GM06990 (cell line): ENCODE measurements around the gene MS4A10.

ENCODE experiments used
- DNase-seq: peaks from one replicate; pipeline ENCODE4 v3.0.0-alpha.2; 2011; ENCODE audit not compliant: insufficient read length; ENCODE audit errors: extremely low read depth
- H3K27me3 ChIP-seq: replicated peaks from 2 replicates; pipeline ENCODE4 v1.6.0; 2011; ENCODE audit warnings: low read length; ENCODE audit not compliant: control insufficient read depth, insufficient read depth
- H3K36me3 ChIP-seq: 2 replicates; pipeline ENCODE4 v1.5.1; 2011; ENCODE audit warnings: low read length; ENCODE audit not compliant: control insufficient read depth, insufficient read depth
- H3K4me3 ChIP-seq: replicated peaks from 2 replicates; pipeline ENCODE4 v1.5.1; 2011; ENCODE audit warnings: low read depth, mild to moderate bottlenecking, control low read depth, low read length
- CTCF ChIP-seq: IDR thresholded peaks from 2 replicates; pipeline ENCODE4 v1.5.1; 2011; ENCODE audit warnings: low read length, control low read depth, mild to moderate bottlenecking, inconsistent platforms; ENCODE audit not compliant: insufficient read depth, poor library complexity, severe bottlenecking

MS4A10 gene

GRCh38 chr11:60769273-60769672 is 15.9 kb upstream of the MS4A10 start:
- Histone ChIP-seq H3K36me3 (no peaks in the 10 kb centered on the region), H3K4me3 (no peak overlapping the region), H3K27me3 (no peaks in the 10 kb centered on the region)
- DNase-seq: no peak
- TF ChIP-seq CTCF: no peak

GRCh38 chr11:60769811-60770210 is 15.3 kb upstream of the MS4A10 start:
- no peak for DNase-seq
- Histone ChIP-seq H3K27me3 (no peaks in the 10 kb centered on the region), H3K4me3 (no peak overlapping the region), H3K36me3 (no peaks in the 10 kb centered on the region)
- TF ChIP-seq CTCF: no peak

- TF ChIP-seq CTCF: no peak
- no peak overlapping the region for H3K4me3 ChIP-seq
- H3K27me3 ChIP-seq: no peaks in the 10 kb centered on the region
- DNase-seq: no peak
- no peaks in the 10 kb centered on the region for H3K36me3 ChIP-seq
Observed at GRCh38 chr11:60771146-60771545, 14.0 kb upstream of the MS4A10 start.

- no peak for DNase-seq
- no peak for TF ChIP-seq CTCF
- H3K36me3 ChIP-seq: no peaks in the 10 kb centered on the region
- H3K4me3 ChIP-seq: no peak overlapping the region
- no peaks in the 10 kb centered on the region for H3K27me3 ChIP-seq
Observed at GRCh38 chr11:60771879-60772525, 13.1 kb upstream of the MS4A10 start.

- TF ChIP-seq CTCF: no peak
- Histone ChIP-seq H3K36me3 (no peaks in the 10 kb centered on the region), H3K4me3 (no peak overlapping the region), H3K27me3 (no peaks in the 10 kb centered on the region)
- no peak for DNase-seq
Observed at GRCh38 chr11:60772666-60773065, 12.5 kb upstream of the MS4A10 start.

- Histone ChIP-seq H3K36me3 (no peaks in the 10 kb centered on the region), H3K27me3 (no peaks in the 10 kb centered on the region), H3K4me3 (no peak overlapping the region)
- no peak for DNase-seq
- no peak for TF ChIP-seq CTCF
Observed at GRCh38 chr11:60774726-60775125, 10.4 kb upstream of the MS4A10 start.
